Smooth muscle cell (in vitro differentiated cells): ENCODE data around the gene TRAF5. TPM values are rescaled to one million over a fixed set of nuclear protein-coding genes. Genes with fewer than 3 reads are reported as not detected.

Experiments used
- DNase-seq: peaks from one replicate; lab custom pipeline; 2025; ENCODE audit not compliant: unreplicated experiment; lab: John Stamatoyannopoulos, UW
- H2AFZ ChIP-seq: fragments of 200-600 bp; sonication (generic); 2 replicates; pipeline ENCODE4 v1.6.0; 2016; ENCODE audit warnings: antibody characterized with exemption, low read depth, mild to moderate bottlenecking
- H3F3A ChIP-seq: fragments of 200-600 bp; sonication (generic); 2 replicates; pipeline ENCODE4 v1.6.0; 2017; ENCODE audit warnings: antibody characterized with exemption, low read depth
- H3K27ac ChIP-seq: fragments of 200-600 bp; sonication (generic); 2 replicates; pipeline ENCODE4 v1.5.1; 2016; ENCODE audit warnings: low read depth, mild to moderate bottlenecking
- H3K27me3 ChIP-seq: fragments of 200-600 bp; sonication (generic); 2 replicates; pipeline ENCODE4 v1.6.1; 2016; ENCODE audit warnings: low read depth, mild to moderate bottlenecking
- H3K36me3 ChIP-seq: fragments of 200-600 bp; sonication (generic); 2 replicates; pipeline ENCODE4 v1.5.1; 2016; ENCODE audit warnings: low read depth
- H3K4me1 ChIP-seq: fragments of 200-600 bp; sonication (generic); 2 replicates; pipeline ENCODE4 v1.5.1; 2016; ENCODE audit warnings: low read depth
- H3K4me2 ChIP-seq: fragments of 200-600 bp; sonication (generic); 2 replicates; pipeline ENCODE4 v1.6.0; 2016; ENCODE audit warnings: mild to moderate bottlenecking
- H3K4me3 ChIP-seq: fragments of 200-600 bp; sonication (generic); 2 replicates; pipeline ENCODE4 v1.5.1; 2016; ENCODE audit warnings: mild to moderate bottlenecking
- H3K79me2 ChIP-seq: fragments of 200-600 bp; sonication (generic); 2 replicates; pipeline ENCODE4 v1.6.0; 2016; ENCODE audit warnings: low read depth, mild to moderate bottlenecking
- H3K9ac ChIP-seq: fragments of 200-600 bp; sonication (generic); 2 replicates; pipeline ENCODE4 v1.6.0; 2016; ENCODE audit warnings: low read depth
- H3K9me3 ChIP-seq: fragments of 200-600 bp; sonication (generic); replicated peaks from 2 replicates; pipeline ENCODE4 v1.5.1; 2016; ENCODE audit warnings: low read depth
- H4K20me1 ChIP-seq: fragments of 200-600 bp; sonication (generic); 2 replicates; pipeline ENCODE4 v1.6.0; 2016; ENCODE audit warnings: low read depth
- WGBS: methylation state at CpG from one replicate; pipeline ENCODE4 v1.1.7; 2016; ENCODE audit warnings: low lambda C conversion rate; 5-methylcytosine and 5-hydroxymethylcytosine counted together
- polyA plus RNA-seq: library from polyadenylated mRNA; unstranded; fragments of >200 nt; fragmentation: Nextera tagmentation; extraction: Ambion mirVana; gene quantifications from 2 replicates; pipeline ENCODE4 v1.2.1, GENCODE V29; 2016
- total RNA-seq: library from RNA; depleted of rRNA; stranded (reverse); fragments of >200 nt; gene quantifications from 2 replicates; pipeline ENCODE4 v1.2.3, GENCODE V29; 2014
- TF ChIP-seq, protein P1 (sequence below): fragments of 200-600 bp; sonication (generic); IDR thresholded peaks from 2 replicates; pipeline ENCODE4 v1.5.1; 2017; ENCODE audit warnings: borderline replicate concordance, mild to moderate bottlenecking, antibody characterized with exemption; ENCODE audit not compliant: insufficient read depth, poor library complexity, severe bottlenecking

Gene TRAF5
- total and polyA plus RNA-seq, 2 experiments from 2014 or later: 6.1 to 15.0 TPM

DNA sequence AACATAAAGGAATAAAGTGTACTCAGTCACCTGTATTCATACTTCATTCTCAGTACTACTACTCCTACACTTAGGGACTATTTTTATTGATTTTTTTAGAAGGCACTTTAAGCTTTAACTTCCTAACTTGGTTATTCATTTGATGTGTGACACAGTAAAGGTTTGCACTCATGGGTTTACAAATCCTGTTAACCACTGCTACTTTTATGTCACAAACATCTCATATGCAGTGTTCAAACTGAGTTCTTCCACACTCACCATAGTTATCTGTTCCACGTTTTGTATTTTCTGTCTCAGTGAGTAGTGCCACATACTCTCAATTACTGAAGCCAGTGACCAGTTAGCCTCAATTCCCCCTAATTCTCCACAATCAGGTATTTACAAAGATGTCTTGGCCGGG lies 34.2 kb upstream of the TRAF5 start:
- H3K36me3 ChIP-seq: peaks cover 41% of the 10 kb centered on the region
- H3K27ac ChIP-seq: no peak overlapping the region
- TF ChIP-seq, protein P1, sequence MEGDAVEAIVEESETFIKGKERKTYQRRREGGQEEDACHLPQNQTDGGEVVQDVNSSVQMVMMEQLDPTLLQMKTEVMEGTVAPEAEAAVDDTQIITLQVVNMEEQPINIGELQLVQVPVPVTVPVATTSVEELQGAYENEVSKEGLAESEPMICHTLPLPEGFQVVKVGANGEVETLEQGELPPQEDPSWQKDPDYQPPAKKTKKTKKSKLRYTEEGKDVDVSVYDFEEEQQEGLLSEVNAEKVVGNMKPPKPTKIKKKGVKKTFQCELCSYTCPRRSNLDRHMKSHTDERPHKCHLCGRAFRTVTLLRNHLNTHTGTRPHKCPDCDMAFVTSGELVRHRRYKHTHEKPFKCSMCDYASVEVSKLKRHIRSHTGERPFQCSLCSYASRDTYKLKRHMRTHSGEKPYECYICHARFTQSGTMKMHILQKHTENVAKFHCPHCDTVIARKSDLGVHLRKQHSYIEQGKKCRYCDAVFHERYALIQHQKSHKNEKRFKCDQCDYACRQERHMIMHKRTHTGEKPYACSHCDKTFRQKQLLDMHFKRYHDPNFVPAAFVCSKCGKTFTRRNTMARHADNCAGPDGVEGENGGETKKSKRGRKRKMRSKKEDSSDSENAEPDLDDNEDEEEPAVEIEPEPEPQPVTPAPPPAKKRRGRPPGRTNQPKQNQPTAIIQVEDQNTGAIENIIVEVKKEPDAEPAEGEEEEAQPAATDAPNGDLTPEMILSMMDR: no peak
- peaks cover 27% of the 10 kb centered on the region for H4K20me1 ChIP-seq
- H3K9ac ChIP-seq: no peak overlapping the region
- H3K4me3 ChIP-seq: no peak overlapping the region
- no peaks in the 10 kb centered on the region for H3F3A ChIP-seq
- 83% methylated on average over 2 of the region's 2 CpGs for WGBS
- H3K9me3 ChIP-seq: no peaks in the 10 kb centered on the region
- no peak overlapping the region for H2AFZ ChIP-seq
- no peaks in the 10 kb centered on the region for H3K27me3 ChIP-seq
- peaks cover 4% of the 10 kb centered on the region for H3K4me1 ChIP-seq
- no peak for DNase-seq
- peaks cover 12% of the 10 kb centered on the region for H3K79me2 ChIP-seq
- no peak overlapping the region for H3K4me2 ChIP-seq

DNA sequence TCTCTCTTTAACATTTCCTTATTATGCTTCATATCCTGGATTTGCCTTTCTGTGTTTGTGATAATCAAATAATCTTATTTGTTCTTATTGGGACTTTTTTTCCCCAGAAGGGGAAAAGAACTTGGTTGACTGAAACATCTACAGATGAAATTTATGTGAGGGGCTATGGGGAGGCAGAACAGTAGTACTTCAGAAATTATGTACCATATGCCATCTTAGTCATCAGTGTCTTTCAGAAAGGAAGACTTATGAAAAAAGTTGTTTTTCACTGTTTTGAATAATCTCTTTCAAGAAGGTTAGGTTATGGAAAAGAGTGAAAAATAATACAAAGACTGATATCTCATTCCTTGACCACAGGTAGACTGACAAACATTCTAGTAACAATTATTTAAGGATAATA lies 30.2 kb upstream of the TRAF5 start:
- Histone ChIP-seq H3K36me3 (peaks cover 30% of the 10 kb centered on the region), H4K20me1 (peaks cover 24% of the 10 kb centered on the region), H3K9ac (no peak overlapping the region), H3K79me2 (peaks cover 10% of the 10 kb centered on the region), H3K9me3 (no peaks in the 10 kb centered on the region), H3K4me2 (no peak overlapping the region), H3F3A (no peaks in the 10 kb centered on the region), H2AFZ (no peak overlapping the region), H3K27me3 (no peaks in the 10 kb centered on the region), H3K4me1 (peaks cover 4% of the 10 kb centered on the region), H3K4me3 (no peak overlapping the region), H3K27ac (no peak overlapping the region)
- DNase-seq: no peak
- TF ChIP-seq, protein P1: no peak

DNA sequence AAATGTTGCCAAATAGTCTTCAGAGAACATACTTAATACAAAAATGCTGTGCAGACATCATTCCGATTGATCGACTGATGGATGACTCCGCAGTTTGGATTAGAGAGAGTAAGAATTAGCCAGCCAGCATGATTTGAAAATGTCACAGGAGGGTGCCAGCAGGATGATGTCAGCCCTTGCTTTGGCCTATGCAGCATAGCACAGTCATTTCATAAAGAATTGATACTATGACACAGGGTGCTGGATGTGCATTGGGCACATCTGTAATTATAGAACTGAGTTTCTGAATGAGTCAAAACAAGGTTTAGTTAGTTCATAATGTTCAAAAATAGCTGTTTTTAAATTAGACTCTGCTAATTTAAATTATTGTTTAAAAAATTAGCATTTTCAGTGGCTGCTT lies 21.6 kb upstream of the TRAF5 start:
- Histone ChIP-seq H3K9me3 (no peaks in the 10 kb centered on the region), H3K4me2 (no peak overlapping the region), H2AFZ (no peak overlapping the region), H3K79me2 (no peaks in the 10 kb centered on the region), H4K20me1 (peaks cover 14% of the 10 kb centered on the region), H3K9ac (no peak overlapping the region), H3F3A (no peaks in the 10 kb centered on the region), H3K27me3 (no peaks in the 10 kb centered on the region), H3K36me3 (peaks cover 7% of the 10 kb centered on the region), H3K4me3 (no peak overlapping the region), H3K27ac (no peak overlapping the region), H3K4me1 (no peaks in the 10 kb centered on the region)
- TF ChIP-seq, protein P1: no peak
- no peak for DNase-seq
- 96% methylated on average over 3 of the region's 3 CpGs for WGBS

DNA sequence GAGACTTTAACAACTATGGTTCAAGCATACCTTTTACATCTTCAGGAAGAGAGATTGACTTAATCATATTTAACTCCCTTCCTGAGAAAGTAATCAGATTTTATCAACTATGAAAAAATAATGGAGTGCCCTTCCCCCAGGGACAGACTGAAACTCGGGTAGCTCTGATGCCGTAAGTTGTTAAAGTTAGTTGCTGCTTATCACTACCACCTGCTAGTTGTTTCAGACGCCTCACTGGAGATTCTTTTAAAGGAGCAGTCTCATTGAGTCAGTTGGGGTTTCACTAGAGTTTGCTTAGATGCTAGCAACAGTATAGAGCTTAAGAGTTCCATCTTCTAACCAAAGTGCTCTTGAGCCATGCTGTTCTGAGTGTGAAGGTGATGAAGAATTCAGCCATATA lies 17.0 kb upstream of the TRAF5 start:
- Histone ChIP-seq H2AFZ (no peak overlapping the region), H3K9me3 (no peaks in the 10 kb centered on the region), H3K27ac (no peak overlapping the region), H3K4me3 (no peak overlapping the region), H3F3A (no peaks in the 10 kb centered on the region), H3K79me2 (no peaks in the 10 kb centered on the region), H3K36me3 (peaks cover 7% of the 10 kb centered on the region), H3K4me1 (no peaks in the 10 kb centered on the region), H4K20me1 (peaks cover 6% of the 10 kb centered on the region), H3K4me2 (no peak overlapping the region), H3K9ac (no peak overlapping the region), H3K27me3 (no peaks in the 10 kb centered on the region)
- WGBS: 82% methylated on average over 3 of the region's 3 CpGs
- no peak for DNase-seq
- TF ChIP-seq, protein P1: no peak
